Liver (tissue), 3 donors: Measurements from ENCODE around the gene FOXRED1.

ENCODE experiments used
- CTCF ChIP-seq: fragments of 150-350 bp; IDR thresholded peaks from 2 replicates; pipeline ENCODE4 v1.5.1; 2017; ENCODE audit warnings: improper control_type of control experiment, low read depth, low read length; ENCODE audit not compliant: missing input control
- GABPA ChIP-seq, 2 donors: IDR thresholded peaks in 1 of 2; conservative IDR thresholded peaks in 1 of 2; 2 replicates each; pipeline ENCODE4 v1.6.1; 2016; ENCODE audit warnings: antibody characterized with exemption in 2 of 2, mild to moderate bottlenecking in 1 of 2, moderate library complexity in 1 of 2
- donor health status: healthy.
- donor health status: healthy.

- no peak for TF ChIP-seq CTCF
- TF ChIP-seq GABPA (IDR thresholded peaks at IDR 0.05 in 1 of 2, conservative IDR thresholded peaks at IDR 0.05 in 1 of 2), result no peak
These were observed 1.3 kb upstream of the FOXRED1 start for GRCh38 chr11:126267650-126268049.
